GM21390 (cell line): ENCODE measurements around the gene SBF2.

Source experiments
- ATAC-seq: cut with Tn5 transposase; IDR thresholded peaks from one replicate; pipeline ENCODE4 v1.9.1; 2021; ENCODE audit not compliant: unreplicated experiment

SBF2 gene

DNA sequence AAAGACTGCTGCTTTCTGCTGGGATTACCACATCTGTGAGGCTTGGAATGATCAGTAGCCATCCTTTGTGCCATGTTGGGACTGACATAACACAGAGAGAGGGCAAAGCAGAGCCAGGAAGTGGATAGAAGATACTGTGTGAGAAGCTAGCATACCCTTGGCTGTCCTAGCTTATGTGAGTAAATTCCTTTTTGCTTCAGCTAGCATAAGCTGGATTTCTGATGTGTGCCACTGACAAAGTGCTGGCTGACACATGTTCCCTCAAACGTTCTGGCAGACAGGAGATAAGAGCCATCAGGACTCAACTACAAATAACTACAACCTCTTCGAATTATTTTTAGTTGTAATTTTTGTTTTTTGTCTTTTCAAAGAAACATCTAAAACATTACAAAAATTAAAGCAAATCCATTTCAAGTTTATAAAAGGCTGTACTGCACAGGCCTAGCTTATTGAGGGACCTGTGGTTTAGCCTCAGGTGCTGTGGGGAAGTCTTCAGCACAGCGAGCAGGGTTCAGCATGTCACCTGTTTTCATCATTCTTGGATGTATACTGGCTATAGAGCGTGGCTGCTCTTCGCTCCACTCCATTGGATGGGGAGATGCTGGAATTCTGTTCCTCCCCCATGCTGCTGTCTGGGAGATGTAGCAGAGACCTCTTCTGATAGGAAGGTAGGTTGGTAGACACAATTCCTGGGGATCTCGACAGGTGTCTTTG is 509.3 kb downstream of the SBF2 start:
- ATAC-seq, result no peak

DNA sequence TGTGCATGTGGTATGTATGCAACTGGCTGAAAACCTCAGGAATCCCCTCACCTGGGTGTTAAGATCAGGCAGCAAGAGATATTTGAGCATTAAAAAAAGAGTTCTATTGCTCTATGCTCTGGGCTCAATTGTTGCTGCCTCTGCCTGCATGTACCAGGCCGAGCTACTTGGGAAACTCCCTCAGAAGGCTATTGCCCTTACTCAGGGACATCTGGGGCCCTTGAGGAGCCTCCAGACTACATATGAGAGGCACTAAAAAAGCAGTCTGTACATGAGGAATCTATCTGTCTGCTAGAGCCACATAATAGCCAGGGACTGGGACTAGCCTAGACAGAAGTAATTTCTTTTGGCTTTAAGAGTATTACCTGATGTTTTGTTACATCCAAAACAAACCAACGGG is 510.0 kb downstream of the SBF2 start:
- ATAC-seq, result no peak

- no peak for ATAC-seq
These were observed 513.1 kb downstream of the SBF2 start for GRCh38 chr11:9780929-9781328.

DNA sequence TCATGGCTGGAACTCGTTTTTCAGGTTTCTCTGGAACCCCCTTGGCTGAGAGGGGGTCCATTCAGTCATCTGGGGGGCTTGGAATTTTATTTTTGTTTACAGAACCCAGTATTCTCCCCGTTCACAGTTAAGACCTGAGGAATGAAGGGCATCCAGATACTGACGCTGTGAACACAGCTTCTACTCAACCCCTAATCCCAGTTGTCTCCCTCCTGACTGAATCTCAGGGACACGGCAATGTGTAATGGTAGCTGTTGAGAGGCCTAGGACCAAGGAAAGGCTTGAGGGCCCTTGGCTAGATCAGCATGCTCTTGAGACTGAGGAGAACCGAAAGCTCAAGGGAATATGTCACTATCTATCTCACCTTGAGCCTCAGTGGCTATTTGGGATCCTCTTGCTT is 516.5 kb downstream of the SBF2 start:
- ATAC-seq, result no peak

- ATAC-seq, result no peak
These were observed 517.0 kb downstream of the SBF2 start for GRCh38 chr11:9777066-9777465.

DNA sequence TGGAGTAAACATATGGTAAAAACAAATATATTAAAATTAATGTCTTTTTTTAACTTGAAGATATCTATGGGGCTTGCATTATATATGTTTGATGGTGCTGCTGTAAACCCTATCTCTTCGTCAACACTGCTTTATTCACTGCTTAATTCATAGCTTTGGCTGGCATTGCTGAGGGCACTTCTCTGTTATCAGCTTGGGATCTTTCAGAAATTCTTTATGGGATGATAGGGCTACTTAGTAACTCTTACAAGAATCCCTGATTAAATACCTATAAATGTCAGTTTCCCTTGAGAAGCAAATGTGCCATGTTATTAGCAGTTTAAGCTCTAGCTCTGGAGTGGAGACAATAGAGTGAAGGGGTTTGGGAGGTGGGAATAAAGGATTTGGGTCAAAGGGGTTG is 517.8 kb downstream of the SBF2 start:
- no peak for ATAC-seq

DNA sequence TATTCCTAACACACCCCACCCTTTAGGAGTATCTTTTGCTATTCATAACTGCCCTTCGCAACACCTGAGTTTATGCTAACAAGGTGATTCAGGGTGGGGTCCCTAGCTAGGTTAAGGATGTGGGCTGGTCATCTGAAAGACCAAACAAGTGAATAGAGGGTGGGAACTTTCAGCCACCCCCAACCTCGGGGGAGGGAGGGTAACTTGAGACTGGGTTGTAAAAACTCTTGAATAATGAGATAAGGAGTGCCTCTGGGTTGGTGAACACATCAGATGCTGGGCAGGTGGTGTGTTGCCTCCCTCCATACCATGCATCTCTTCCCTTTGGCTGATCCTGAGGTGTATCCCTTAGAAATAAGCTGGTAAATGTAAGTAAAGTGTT is 518.6 kb downstream of the SBF2 start:
- no peak for ATAC-seq

GRCh38 chr11:9774591-9775397 is 519.2 kb downstream of the SBF2 start:
- ATAC-seq, result no peak

DNA sequence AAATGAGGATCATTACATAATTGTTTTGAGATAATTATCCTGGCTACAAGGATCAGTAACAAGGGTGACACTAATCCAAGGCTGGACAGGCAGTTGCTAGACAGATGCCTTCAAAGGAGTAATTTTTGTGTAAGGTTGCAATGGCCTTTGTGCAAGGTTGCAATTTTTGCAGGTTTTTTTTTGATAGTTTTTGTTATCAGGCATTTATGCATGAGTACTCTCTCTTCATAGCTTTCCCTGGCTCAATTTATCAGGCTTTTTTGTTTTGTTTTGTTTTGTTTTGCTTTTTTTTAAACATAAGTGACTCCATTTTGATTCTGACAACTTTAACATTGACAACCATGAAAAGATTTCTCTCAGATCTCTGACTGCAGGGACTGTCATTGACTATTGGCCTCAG is 519.9 kb downstream of the SBF2 start:
- no peak for ATAC-seq

DNA sequence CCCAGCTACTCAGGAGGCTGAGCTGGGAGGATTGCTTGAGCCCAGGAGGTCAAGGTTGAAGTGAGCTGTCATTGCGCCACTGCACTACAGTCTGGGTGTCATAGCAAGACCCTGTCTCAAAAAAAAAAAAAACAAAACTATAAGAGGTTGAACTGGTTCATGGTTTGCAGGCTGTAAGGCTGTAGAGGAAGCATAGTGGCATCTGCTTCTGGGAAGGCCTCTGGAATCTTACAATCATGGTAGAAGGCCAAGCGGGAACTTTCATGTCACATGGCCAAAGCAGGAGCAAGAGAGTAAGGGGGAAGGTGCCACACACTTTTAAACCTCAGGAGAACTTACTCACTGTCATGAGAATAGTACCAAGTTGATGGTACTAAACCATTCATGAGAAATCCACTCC is 520.5 kb downstream of the SBF2 start:
- no peak for ATAC-seq

DNA sequence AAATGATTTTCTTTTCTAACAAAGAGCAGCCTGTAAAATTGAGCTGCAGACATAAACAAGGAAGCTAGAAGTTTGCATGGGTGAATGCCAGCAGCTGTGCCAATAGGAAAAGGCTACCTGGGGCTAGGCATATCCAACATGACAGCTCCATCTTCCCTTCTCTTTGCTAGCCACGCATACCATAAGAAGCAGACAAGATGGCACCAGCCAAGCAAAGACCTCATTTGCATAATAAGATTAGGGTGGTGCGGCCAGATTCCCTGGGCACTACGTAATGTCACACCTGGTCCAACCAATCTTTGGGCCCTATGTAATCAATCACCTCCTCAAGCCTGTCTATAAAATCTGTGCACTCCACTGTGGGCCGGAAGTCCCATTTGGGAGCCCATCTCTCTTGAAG is 521.8 kb downstream of the SBF2 start:
- no peak for ATAC-seq

DNA sequence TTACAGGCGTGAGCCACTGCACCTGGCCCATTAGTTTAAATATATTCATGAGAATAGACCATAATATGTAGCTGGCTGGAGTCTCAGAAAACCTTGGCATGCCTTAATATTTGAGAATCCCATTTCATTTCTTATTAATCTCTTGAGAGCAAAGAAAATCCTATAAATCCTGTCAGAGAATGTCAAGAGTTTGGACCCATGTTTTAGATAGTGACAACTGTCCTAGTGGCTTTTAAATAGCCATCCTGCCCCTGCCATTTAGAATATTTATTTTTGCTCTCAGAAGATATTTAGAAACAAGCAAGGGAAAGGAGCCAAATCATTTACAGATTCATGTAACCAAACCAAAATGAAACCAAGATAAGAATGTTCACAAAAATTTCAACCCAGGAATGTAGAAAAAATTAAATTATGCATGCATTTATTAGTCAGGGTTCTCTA is 522.9 kb downstream of the SBF2 start:
- ATAC-seq, result no peak

- no peak for ATAC-seq
These were observed 524.4 kb downstream of the SBF2 start for GRCh38 chr11:9769621-9770020.

DNA sequence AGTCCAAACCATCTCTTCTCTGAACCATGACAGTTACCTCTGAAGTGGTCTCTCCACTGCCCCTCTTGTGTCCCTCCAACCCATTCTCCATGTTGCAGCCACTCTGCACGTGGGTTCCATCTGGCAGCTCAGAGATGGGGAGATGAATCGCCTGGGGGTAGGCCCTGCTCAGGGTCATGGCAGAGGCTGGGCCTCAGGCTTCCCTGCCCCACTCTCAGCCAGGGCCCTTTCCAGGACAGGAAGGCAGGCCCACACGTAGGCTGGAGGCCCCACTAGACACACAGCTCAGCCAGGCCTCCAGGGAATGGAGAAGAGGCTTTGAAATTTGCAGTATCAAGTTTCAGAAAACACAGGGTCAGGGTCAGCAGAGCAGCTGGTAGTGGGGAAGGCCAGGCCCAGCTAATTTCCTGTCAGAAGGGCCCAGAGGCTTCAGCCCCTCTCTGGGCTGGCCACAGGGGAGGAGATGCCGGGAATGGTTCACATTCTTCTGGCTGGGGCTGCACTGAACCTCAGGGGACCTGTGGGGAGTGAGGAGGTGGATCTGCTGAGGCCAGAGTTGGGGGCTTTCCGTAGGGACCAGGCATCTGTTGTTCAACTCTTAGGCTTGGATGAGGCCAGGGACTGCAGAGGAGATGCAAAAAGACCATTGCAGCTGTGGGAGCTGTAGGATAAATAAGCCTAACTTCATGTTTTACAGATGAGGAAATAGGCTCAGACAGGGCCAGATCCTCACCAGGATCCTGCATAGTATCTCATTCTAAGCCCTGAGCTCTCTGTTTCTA is 528.5 kb downstream of the SBF2 start:
- no peak for ATAC-seq

GRCh38 chr11:9763301-9763700 is 530.7 kb downstream of the SBF2 start:
- no peak for ATAC-seq

DNA sequence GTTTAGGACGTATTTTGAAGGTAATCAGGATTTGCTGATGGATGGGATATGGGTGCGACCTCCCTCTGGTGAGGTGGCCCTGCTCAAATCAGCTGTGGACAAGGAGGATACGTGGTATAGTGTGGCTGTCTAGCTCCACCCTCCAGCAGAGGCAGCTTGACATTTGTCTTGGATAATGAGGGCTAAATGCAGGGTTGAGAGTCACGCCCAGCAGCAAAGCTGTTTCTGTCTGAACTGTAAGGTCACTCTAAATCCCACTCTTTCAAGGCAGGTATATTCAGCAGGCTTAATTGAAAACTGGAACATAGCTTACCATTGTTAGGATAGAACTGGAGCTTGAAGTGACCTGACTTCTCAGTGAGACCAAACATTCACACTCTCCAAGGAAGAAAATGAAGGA is 531.5 kb downstream of the SBF2 start:
- ATAC-seq, result no peak

DNA sequence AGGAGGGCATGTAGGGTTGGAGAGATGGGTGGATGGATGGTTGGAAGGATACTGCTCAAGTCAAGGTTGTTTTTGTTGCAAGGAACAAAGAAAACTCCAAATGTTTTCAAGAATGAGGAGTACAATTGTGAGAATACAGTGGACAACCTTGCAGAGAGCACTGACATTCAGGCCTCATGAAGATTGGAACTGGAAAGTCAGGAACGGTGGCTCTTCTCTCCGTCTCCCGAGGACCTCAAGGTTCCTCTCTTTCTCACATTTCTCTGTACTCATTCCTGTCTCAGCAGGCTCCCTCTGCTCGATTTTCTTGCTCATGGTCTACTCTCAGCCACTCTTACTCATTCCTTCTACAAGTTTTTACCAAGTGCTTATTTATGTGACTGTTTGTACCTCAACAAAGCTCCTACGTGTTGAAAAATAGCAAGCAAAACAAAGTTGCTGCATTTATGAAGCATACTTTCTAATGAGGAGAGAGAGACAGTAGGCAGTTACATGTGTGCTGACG is 532.5 kb downstream of the SBF2 start:
- ATAC-seq, result no peak

- no peak for ATAC-seq
These were observed 533.8 kb downstream of the SBF2 start for GRCh38 chr11:9760193-9760575.

- ATAC-seq, result peak; percentile 30
These were observed 534.4 kb downstream of the SBF2 start for GRCh38 chr11:9759519-9760192.

DNA sequence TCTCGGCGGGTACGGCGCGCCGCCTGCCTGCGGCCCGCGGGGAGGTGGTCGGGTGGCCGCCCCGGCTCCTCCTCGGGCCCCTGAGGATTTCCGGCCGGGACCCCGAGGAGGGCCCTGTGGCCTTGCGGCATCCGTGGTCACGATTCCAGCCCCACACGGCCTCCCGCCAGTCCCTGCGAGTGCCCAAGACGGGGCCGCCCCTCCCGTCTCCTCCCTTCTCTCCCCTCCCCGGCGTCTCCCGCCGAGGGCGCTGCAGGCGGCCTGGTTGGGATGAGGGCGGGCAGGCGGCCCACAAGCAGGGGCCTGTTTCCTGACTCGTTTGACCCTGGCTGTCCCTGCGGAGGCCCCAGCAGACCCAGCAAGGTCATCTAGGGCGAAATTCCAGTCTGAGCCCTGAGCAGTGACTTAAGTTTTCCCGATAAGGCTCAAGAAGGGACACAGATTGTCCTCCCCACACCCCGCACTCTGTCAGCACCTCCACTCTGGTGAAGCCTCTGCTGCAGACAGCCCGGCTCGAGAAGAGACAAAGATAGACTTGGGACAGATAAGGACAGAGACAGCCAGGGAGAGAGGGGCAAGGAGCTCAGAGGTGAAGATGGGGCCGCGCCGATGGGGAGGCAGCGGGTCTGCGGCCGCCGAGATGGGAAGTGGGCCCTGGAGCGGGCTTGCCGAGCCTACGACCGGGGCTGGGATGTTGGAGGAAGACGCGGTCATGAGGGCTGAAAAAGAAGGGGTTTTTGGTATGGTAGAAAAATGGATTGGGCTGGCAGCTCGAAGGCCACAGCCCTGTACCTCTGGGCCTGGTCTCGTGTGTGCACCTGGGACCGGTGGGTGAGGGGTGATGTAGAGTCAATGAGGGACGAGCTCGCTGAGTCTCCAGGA is 535.1 kb downstream of the SBF2 start:
- peak; percentile 39 for ATAC-seq
